ENCODE measurements around the gene ACADVL.

Gene ACADVL

GRCh38 chr17:7218758-7219157, 980 bp upstream of the ACADVL start:
- Histone ChIP-seq H3K36me3 (ENCODE audit: insufficient read depth, low read length) (peaks cover 24% of the 10 kb centered on the region), H3K9ac (ENCODE audit: low read length) (no peak overlapping the region; the same call in 1 of the 2 replicates), H3K4me3 (ENCODE audit: low read depth, low read length, poor library complexity, severe bottlenecking) (no peak overlapping the region), H3K9me3 (ENCODE audit: low read length) (no peaks in the 10 kb centered on the region), H3K27ac (ENCODE audit: low read depth, low read length, poor library complexity, severe bottlenecking) (no peak overlapping the region), H4K20me1 (ENCODE audit: insufficient read depth, low read length) (no peaks in the 10 kb centered on the region), H3K27me3 (ENCODE audit: insufficient read depth, low read length) (no peaks in the 10 kb centered on the region), H3K79me2 (ENCODE audit: insufficient read depth, low read length) (no peaks in the 10 kb centered on the region), H3K9me2 (ENCODE audit: low read depth, low read length) (no peaks in the 10 kb centered on the region), H3F3A (ENCODE audit: insufficient read depth, low read length) (no peaks in the 10 kb centered on the region), H3K4me2 (ENCODE audit: low read length) (no peak overlapping the region), H2AFZ (ENCODE audit: low read length) (no peak overlapping the region), H3K4me1 (ENCODE audit: insufficient read depth, low read length, severe bottlenecking) (peaks cover 35% of the 10 kb centered on the region)
- no peak for TF ChIP-seq CTCF (IDR thresholded peaks at IDR 0.05; ENCODE audit: low read length)
- no peak for TF ChIP-seq EZH2 (IDR thresholded peaks at IDR 0.05; ENCODE audit: borderline replicate concordance, low read length)

GRCh38 chr17:7219229-7219811, 418 bp upstream of the ACADVL start:
- Histone ChIP-seq H3K36me3 (ENCODE audit: insufficient read depth, low read length) (peaks cover 29% of the 10 kb centered on the region), H2AFZ (ENCODE audit: low read length) (no peak overlapping the region), H3K27ac (ENCODE audit: low read depth, low read length, poor library complexity, severe bottlenecking) (no peak overlapping the region), H3K27me3 (ENCODE audit: insufficient read depth, low read length) (no peaks in the 10 kb centered on the region), H3K79me2 (ENCODE audit: insufficient read depth, low read length) (no peaks in the 10 kb centered on the region), H3K4me2 (ENCODE audit: low read length) (peak overlapping the region; percentile 97), H3K4me3 (ENCODE audit: low read depth, low read length, poor library complexity, severe bottlenecking) (peak overlapping the region; percentile 83), H3K9ac (ENCODE audit: low read length) (peak overlapping the region; percentile 87), H3F3A (ENCODE audit: insufficient read depth, low read length) (no peaks in the 10 kb centered on the region), H3K9me2 (ENCODE audit: low read depth, low read length) (no peaks in the 10 kb centered on the region), H3K4me1 (ENCODE audit: insufficient read depth, low read length, severe bottlenecking) (peaks cover 32% of the 10 kb centered on the region), H4K20me1 (ENCODE audit: insufficient read depth, low read length) (no peaks in the 10 kb centered on the region), H3K9me3 (ENCODE audit: low read length) (no peaks in the 10 kb centered on the region)
- TF ChIP-seq EZH2 (IDR thresholded peaks at IDR 0.05; ENCODE audit: borderline replicate concordance, low read length) = no peak
- TF ChIP-seq CTCF (IDR thresholded peaks at IDR 0.05; ENCODE audit: low read length) = no peak

- Histone ChIP-seq H3K9me2 (ENCODE audit: low read depth, low read length) (no peaks in the 10 kb centered on the region), H3K4me3 (ENCODE audit: low read depth, low read length, poor library complexity, severe bottlenecking) (peak overlapping the region; percentile 83), H3K27ac (ENCODE audit: low read depth, low read length, poor library complexity, severe bottlenecking) (peak overlapping the region; percentile 78), H3F3A (ENCODE audit: insufficient read depth, low read length) (no peaks in the 10 kb centered on the region; the same call in 1 of the 2 replicates), H3K36me3 (ENCODE audit: insufficient read depth, low read length) (peaks cover 44% of the 10 kb centered on the region), H3K9ac (ENCODE audit: low read length) (peak overlapping the region; percentile 87), H3K27me3 (ENCODE audit: insufficient read depth, low read length) (no peaks in the 10 kb centered on the region), H3K4me1 (ENCODE audit: insufficient read depth, low read length, severe bottlenecking) (peaks cover 24% of the 10 kb centered on the region), H3K79me2 (ENCODE audit: insufficient read depth, low read length) (no peaks in the 10 kb centered on the region), H4K20me1 (ENCODE audit: insufficient read depth, low read length) (no peaks in the 10 kb centered on the region), H3K9me3 (ENCODE audit: low read length) (no peaks in the 10 kb centered on the region), H2AFZ (ENCODE audit: low read length) (no peak overlapping the region), H3K4me2 (ENCODE audit: low read length) (peak overlapping the region; percentile 97)
- peak; percentile 81 for TF ChIP-seq CTCF (IDR thresholded peaks at IDR 0.05; ENCODE audit: low read length)
- no peak for TF ChIP-seq EZH2 (IDR thresholded peaks at IDR 0.05; ENCODE audit: borderline replicate concordance, low read length)
Measured at GRCh38 chr17:7220593-7221277, 997 bp downstream of the ACADVL start.

All from OCI-LY1 (cell line).